PC-9 (cell line): ENCODE data around the gene ZER1. TPM values are rescaled to one million over a fixed set of nuclear protein-coding genes. Genes with fewer than 3 reads are reported as not detected.

Source experiments
- BruUV-seq: library from RNA; stranded (reverse); fragments of 400-500 nt; replicated peaks from 2 replicates; lab custom pipeline; 2021; lab: Mats Ljungman, UMichigan
- CTCF ChIA-PET: fragments of 300-600 bp; sonication (Branson Sonifier 250); formaldehyde crosslinking; loops from one replicate; lab custom pipeline; 2022; ENCODE audit warnings: antibody characterized with exemption; lab: Charles Lee
- POLR2A ChIA-PET: fragments of 300-600 bp; sonication (Branson Sonifier 250); formaldehyde crosslinking; loops from one replicate; lab custom pipeline; 2022; ENCODE audit warnings: antibody characterized with exemption; ENCODE audit not compliant: unreplicated experiment; lab: Charles Lee
- DNase-seq, 2 experiments: peaks; one replicate each; pipeline versions ENCODE4 v3.0.0 to v3.0.0-alpha.2; 2015 to 2022; ENCODE audit warnings: mixed read lengths in 1 of 2
- H2AFZ ChIP-seq: fragments of 200-600 bp; sonication (generic); 2 replicates; pipeline ENCODE4 v1.8.1; 2017; ENCODE audit warnings: antibody characterized with exemption
- H3F3A ChIP-seq: fragments of 200-600 bp; sonication (generic); 2 replicates; pipeline ENCODE4 v1.8.1; 2017; ENCODE audit warnings: antibody characterized with exemption, mild to moderate bottlenecking, low read depth; ENCODE audit not compliant: insufficient read depth
- H3K27ac ChIP-seq: fragments of 200-600 bp; sonication (generic); 2 replicates; pipeline ENCODE4 v1.6.1; 2016; ENCODE audit warnings: mixed run types
- H3K27me3 ChIP-seq: fragments of 200-600 bp; sonication (generic); 2 replicates; pipeline ENCODE4 v1.6.1; 2016; ENCODE audit warnings: low read depth, mixed run types; ENCODE audit not compliant: insufficient read depth
- H3K36me3 ChIP-seq: fragments of 200-600 bp; sonication (generic); 2 replicates; pipeline ENCODE4 v1.6.1; 2016; ENCODE audit warnings: low read depth, mixed run types
- H3K4me1 ChIP-seq: fragments of 200-600 bp; sonication (generic); replicated peaks from 2 replicates; pipeline ENCODE4 v1.6.1; 2016; ENCODE audit warnings: mixed run types; ENCODE audit not compliant: insufficient read depth
- H3K4me2 ChIP-seq: fragments of 200-600 bp; sonication (generic); 2 replicates; pipeline ENCODE4 v1.6.1; 2017; ENCODE audit warnings: mixed run types
- H3K4me3 ChIP-seq: fragments of 200-600 bp; sonication (generic); 2 replicates; pipeline ENCODE4 v1.6.1; 2016; ENCODE audit warnings: mixed run types
- H3K79me2 ChIP-seq: fragments of 200-600 bp; sonication (generic); 2 replicates; pipeline ENCODE4 v1.6.1; 2017; ENCODE audit warnings: low read depth, mixed run types
- H3K9me2 ChIP-seq: fragments of 200-600 bp; sonication (generic); 2 replicates; pipeline ENCODE4 v1.8.1; 2017; ENCODE audit warnings: mild to moderate bottlenecking; ENCODE audit not compliant: insufficient read depth
- H3K9me3 ChIP-seq: fragments of 200-600 bp; sonication (generic); 2 replicates; pipeline ENCODE4 v1.8.1; 2016; ENCODE audit warnings: low read depth; ENCODE audit not compliant: insufficient read depth
- H4K20me1 ChIP-seq: fragments of 200-600 bp; sonication (generic); 2 replicates; pipeline ENCODE4 v1.8.1; 2017; ENCODE audit not compliant: insufficient read depth
- EZH2 ChIP-seq: fragments of 200-600 bp; sonication (generic); IDR thresholded peaks from 2 replicates; pipeline ENCODE4 v1.8.0; 2017; ENCODE audit warnings: antibody characterized with exemption, low read depth
- intact Hi-C: fragments of 100-400 bp; cut with micrococcal nuclease; formaldehyde crosslinking; loops from one replicate; pipeline ENCODE4 v1.10.0; 2022; ENCODE audit not compliant: unreplicated experiment
- total RNA-seq: library from RNA; stranded (reverse); gene quantifications from 2 replicates; pipeline ENCODE4 v1.2.3, GENCODE V29; 2021
- TF ChIP-seq, protein P1 (sequence below): fragments of 200-600 bp; sonication (generic); conservative IDR thresholded peaks from 2 replicates; pipeline ENCODE4 v1.6.1; 2017; ENCODE audit warnings: mixed run types, antibody characterized with exemption, mild to moderate bottlenecking, moderate library complexity

ZER1 gene
- total RNA-seq, 1 experiment from 2014 or later, result 65.2 TPM

DNA sequence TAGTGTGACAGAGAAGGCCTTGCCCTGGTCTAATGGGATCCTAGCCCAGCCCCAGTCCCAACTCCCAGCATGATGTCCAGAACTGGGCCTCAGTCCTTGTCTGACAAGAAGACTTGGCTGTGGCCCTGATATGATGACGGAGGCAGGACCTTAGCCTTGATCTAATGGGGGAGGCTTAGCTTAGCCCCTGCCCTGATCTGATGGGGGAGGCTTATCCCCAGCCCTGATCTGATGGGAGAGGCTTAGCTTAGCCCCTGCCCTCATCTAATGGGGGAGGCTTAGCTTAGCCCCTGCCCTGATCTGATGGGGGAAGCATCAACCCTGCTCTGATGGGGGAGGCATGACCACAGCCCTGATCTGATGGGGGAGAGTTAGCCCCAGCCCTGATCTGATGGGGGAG lies 65.7 kb downstream of the ZER1 start:
- H3K27ac ChIP-seq, result no peak overlapping the region
- BruUV-seq, result no TSS peak
- no peaks in the 10 kb centered on the region for H3K9me3 ChIP-seq
- no peak for DNase-seq
- H3K4me3 ChIP-seq, result no peak overlapping the region
- peaks cover 5% of the 10 kb centered on the region; the same call in 1 of the 2 replicates for H3F3A ChIP-seq
- H3K4me2 ChIP-seq, result no peak overlapping the region
- intact Hi-C loops, result no loop called here
- no peaks in the 10 kb centered on the region for H3K9me2 ChIP-seq
- no peaks in the 10 kb centered on the region for H3K27me3 ChIP-seq
- ChIA-PET POLR2A (no interaction called here), CTCF (no interaction called here)
- no peaks in the 10 kb centered on the region for H3K36me3 ChIP-seq
- TF ChIP-seq EZH2, result no peak
- TF ChIP-seq, protein P1, sequence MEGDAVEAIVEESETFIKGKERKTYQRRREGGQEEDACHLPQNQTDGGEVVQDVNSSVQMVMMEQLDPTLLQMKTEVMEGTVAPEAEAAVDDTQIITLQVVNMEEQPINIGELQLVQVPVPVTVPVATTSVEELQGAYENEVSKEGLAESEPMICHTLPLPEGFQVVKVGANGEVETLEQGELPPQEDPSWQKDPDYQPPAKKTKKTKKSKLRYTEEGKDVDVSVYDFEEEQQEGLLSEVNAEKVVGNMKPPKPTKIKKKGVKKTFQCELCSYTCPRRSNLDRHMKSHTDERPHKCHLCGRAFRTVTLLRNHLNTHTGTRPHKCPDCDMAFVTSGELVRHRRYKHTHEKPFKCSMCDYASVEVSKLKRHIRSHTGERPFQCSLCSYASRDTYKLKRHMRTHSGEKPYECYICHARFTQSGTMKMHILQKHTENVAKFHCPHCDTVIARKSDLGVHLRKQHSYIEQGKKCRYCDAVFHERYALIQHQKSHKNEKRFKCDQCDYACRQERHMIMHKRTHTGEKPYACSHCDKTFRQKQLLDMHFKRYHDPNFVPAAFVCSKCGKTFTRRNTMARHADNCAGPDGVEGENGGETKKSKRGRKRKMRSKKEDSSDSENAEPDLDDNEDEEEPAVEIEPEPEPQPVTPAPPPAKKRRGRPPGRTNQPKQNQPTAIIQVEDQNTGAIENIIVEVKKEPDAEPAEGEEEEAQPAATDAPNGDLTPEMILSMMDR, result no peak
- no peaks in the 10 kb centered on the region for H4K20me1 ChIP-seq
- no peak overlapping the region for H2AFZ ChIP-seq
- H3K4me1 ChIP-seq, result no peaks in the 10 kb centered on the region
- H3K79me2 ChIP-seq, result no peaks in the 10 kb centered on the region

DNA sequence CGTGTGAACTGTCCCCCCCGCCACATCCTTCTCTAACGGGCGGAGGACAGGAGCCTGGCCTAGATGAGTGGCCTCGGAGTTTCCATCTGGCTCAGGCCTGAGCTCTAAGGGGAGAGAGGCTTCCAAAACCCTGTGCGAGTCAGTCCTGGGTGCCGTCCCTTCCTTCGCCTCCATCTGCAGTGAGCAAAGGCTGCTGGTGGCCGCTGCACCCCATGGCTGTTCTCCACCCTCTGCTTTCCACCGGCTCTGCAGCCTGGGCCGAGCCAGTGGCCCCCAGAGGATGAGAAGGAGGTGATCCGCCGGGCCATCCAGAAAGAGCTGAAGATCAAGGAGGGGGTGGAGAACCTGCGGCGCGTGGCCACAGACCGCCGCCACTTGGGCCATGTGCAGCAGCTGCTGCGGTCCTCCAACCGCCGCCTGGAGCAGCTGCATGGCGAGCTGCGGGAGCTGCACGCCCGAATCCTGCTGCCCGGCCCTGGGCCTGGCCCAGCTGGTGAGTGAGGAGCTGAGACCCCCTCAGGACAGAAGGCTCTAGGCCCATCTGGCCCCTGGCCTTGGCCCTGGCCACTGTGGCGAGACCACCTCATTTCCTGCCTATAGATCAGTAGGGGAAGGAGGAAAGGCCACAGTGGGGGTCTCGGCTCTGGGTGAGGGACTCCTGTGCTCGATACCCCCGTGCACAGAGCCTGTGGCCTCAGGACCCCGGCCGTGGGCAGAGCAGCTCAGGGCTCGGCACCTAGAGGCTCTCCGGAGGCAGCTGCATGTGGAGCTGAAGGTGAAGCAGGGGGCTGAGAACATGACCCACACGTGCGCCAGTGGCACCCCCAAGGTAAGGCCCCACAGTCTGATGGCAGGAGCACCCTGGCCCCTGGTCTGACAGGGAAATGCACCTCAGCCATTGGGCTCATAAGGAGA lies 66.4 kb downstream of the ZER1 start:
- no peaks in the 10 kb centered on the region for H3K27me3 ChIP-seq
- no peak for DNase-seq
- H3F3A ChIP-seq, result peaks cover 9% of the 10 kb centered on the region; the same call in 1 of the 2 replicates
- H3K4me3 ChIP-seq, result no peak overlapping the region
- no peak overlapping the region for H2AFZ ChIP-seq
- intact Hi-C loops, result no loop called here
- no peaks in the 10 kb centered on the region for H4K20me1 ChIP-seq
- H3K36me3 ChIP-seq, result no peaks in the 10 kb centered on the region
- CTCF ChIA-PET, result interaction anchor here (0.5 kb wide), 1 partner anchor 335 kb away, joined by 3 read pairs; no protein-coding TSS in a partner anchor
- no peak overlapping the region for H3K27ac ChIP-seq
- no TSS peak for BruUV-seq
- no peaks in the 10 kb centered on the region for H3K9me3 ChIP-seq
- no peaks in the 10 kb centered on the region for H3K79me2 ChIP-seq
- H3K9me2 ChIP-seq, result no peaks in the 10 kb centered on the region
- no peak for TF ChIP-seq EZH2
- TF ChIP-seq, protein P1, result no peak
- no peak overlapping the region for H3K4me2 ChIP-seq
- no peaks in the 10 kb centered on the region for H3K4me1 ChIP-seq
- POLR2A ChIA-PET, result interaction anchor here (0.6 kb wide), 3 partner anchors 12 to 57 kb away, joined by 3 to 39 read pairs (median 4); partner anchors contain the start of gene ZDHHC12

DNA sequence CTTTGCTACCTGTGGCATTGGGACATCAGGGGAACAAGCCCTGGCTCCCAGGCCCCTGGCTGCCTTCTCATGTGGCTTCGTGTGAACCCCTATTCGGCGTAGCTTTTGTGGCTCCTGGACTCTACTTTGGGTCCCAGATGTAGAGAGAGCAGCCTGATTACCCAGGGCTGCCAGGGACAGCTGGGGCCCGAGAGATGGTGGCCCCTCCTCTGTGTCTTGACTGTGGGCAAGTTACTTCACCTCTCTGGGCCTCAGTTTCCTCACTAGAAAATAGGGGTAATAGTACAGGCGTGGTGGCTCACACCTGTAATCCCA lies 67.4 kb downstream of the ZER1 start:
- no peak overlapping the region for H3K4me2 ChIP-seq
- intact Hi-C loops, result no loop called here
- POLR2A ChIA-PET, result no interaction called here
- DNase-seq, result no peak
- H3K27me3 ChIP-seq, result no peaks in the 10 kb centered on the region
- no peaks in the 10 kb centered on the region for H3K9me2 ChIP-seq
- no peak overlapping the region for H3K4me3 ChIP-seq
- no peaks in the 10 kb centered on the region for H3K79me2 ChIP-seq
- H3F3A ChIP-seq, result peaks cover 17% of the 10 kb centered on the region
- no peak overlapping the region for H3K27ac ChIP-seq
- no peaks in the 10 kb centered on the region for H3K4me1 ChIP-seq
- BruUV-seq, result no TSS peak
- CTCF ChIA-PET, result no interaction called here
- H3K9me3 ChIP-seq, result no peaks in the 10 kb centered on the region
- no peaks in the 10 kb centered on the region for H3K36me3 ChIP-seq
- TF ChIP-seq, protein P1, result no peak
- TF ChIP-seq EZH2, result no peak
- H2AFZ ChIP-seq, result no peak overlapping the region
- no peaks in the 10 kb centered on the region for H4K20me1 ChIP-seq
